CD4-positive, CD25-positive, alpha-beta regulatory T cell (primary cell): ENCODE data around the gene PDZD2. TPM values are rescaled to one million over a fixed set of nuclear protein-coding genes. Genes with fewer than 3 reads are reported as not detected.
A peak's percentile ranks its signal among the peaks of the same experiment; 100 is the strongest.

Source experiments
- ATAC-seq, 2 donors: fragments of 150-1000 bp; cut with Tn5 transposase; one replicate each; pipeline ENCODE4 v1.10.0; 2021; ENCODE audit warnings: low read depth in 2 of 2, moderate number of reproducible peaks in 2 of 2, moderate library complexity in 1 of 2
- DNase-seq, 3 donors: peaks; one replicate each; pipeline versions ENCODE4 v3.0.0 to v3.0.0-alpha.2; 2012 to 2022; ENCODE audit warnings: mixed read lengths in 1 of 3
- H3K27ac ChIP-seq: one replicate; pipeline ENCODE4 v1.7.0; 2013; ENCODE audit warnings: mild to moderate bottlenecking, low read length; ENCODE audit not compliant: insufficient read depth, poor library complexity, severe bottlenecking
- H3K27me3 ChIP-seq: one replicate; pipeline ENCODE4 v1.7.0; 2013; ENCODE audit warnings: low read length; ENCODE audit not compliant: control insufficient read depth, insufficient read depth
- H3K36me3 ChIP-seq: one replicate; pipeline ENCODE4 v1.7.0; 2013; ENCODE audit warnings: mild to moderate bottlenecking, low read length, moderate library complexity; ENCODE audit not compliant: control insufficient read depth, insufficient read depth
- H3K4me1 ChIP-seq: 2 replicates; pipeline ENCODE4 v1.7.0; 2013; ENCODE audit warnings: mild to moderate bottlenecking, low read length; ENCODE audit not compliant: insufficient read depth, control insufficient read depth, poor library complexity, severe bottlenecking
- H3K4me3 ChIP-seq: one replicate; pipeline ENCODE4 v1.7.0; 2013; ENCODE audit warnings: low read depth, mild to moderate bottlenecking, low read length, moderate library complexity
- H3K9me3 ChIP-seq, 2 experiments: 1 replicate in 1 of 2; 2 replicates in 1 of 2; pipeline ENCODE4 v1.7.0; 2013; ENCODE audit warnings: low read length in 2 of 2, mild to moderate bottlenecking in 1 of 2, moderate library complexity in 1 of 2; ENCODE audit not compliant: control insufficient read depth in 2 of 2
- H3K27ac Mint-ChIP-seq, 3 donors: one replicate each; pipeline ENCODE4 v1.8.0; 2020 to 2022; ENCODE audit warnings: mild to moderate bottlenecking in 3 of 3, mixed read lengths in 3 of 3, moderate library complexity in 2 of 3
- H3K27me3 Mint-ChIP-seq: one replicate; pipeline ENCODE4 v1.8.0; 2022; ENCODE audit warnings: mild to moderate bottlenecking, mixed read lengths
- H3K36me3 Mint-ChIP-seq: one replicate; pipeline ENCODE4 v1.8.0; 2020; ENCODE audit warnings: mixed read lengths
- H3K4me1 Mint-ChIP-seq, 4 donors: one replicate each; pipeline ENCODE4 v1.8.0; 2020 to 2022; ENCODE audit warnings: mixed read lengths in 4 of 4, mild to moderate bottlenecking in 1 of 4
- H3K4me3 Mint-ChIP-seq, 4 donors: one replicate each; pipeline ENCODE4 v1.8.0; 2020 to 2022; ENCODE audit warnings: mild to moderate bottlenecking in 4 of 4, mixed read lengths in 4 of 4, moderate library complexity in 3 of 4
- H3K9me3 Mint-ChIP-seq, 7 donors: one replicate each; pipeline ENCODE4 v1.8.0; 2020 to 2022; ENCODE audit warnings: mixed read lengths in 7 of 7, mild to moderate bottlenecking in 3 of 7, moderate library complexity in 2 of 7
- polyA plus RNA-seq, 4 donors: library from polyadenylated mRNA; unstranded; fragments of 300-500 nt; fragmentation: Illumina TruSeq; gene quantifications; one replicate each; pipeline ENCODE4 v1.2.3, GENCODE V29; 2021
- total RNA-seq: library from RNA; stranded (reverse); gene quantifications from one replicate; pipeline ENCODE4 v1.2.3, GENCODE V29; 2022

Gene PDZD2
- total and polyA plus RNA-seq, 5 donors from 2014 or later = 0.06 to 1.3 (median 0.25) TPM

DNA sequence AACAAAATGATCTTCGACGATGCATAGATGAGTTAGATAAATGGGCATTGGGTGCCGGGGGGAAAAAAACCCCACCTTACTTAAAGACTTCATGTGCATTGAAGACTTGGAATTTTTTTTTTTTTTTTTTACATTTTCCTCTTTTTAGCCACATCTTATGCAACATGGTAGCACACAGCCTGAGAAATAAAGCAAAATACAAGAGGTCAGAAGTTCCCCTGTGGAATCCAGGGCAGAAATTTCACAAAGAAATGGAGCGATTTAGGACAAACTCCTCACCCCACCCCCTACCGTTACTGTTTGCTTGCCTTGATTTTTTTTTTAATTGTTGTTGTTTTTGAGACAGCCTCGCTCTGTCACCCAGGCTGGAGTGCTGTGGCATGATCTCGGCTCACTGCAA, 382.0 kb downstream of the PDZD2 start:
- no peak for ATAC-seq

DNA sequence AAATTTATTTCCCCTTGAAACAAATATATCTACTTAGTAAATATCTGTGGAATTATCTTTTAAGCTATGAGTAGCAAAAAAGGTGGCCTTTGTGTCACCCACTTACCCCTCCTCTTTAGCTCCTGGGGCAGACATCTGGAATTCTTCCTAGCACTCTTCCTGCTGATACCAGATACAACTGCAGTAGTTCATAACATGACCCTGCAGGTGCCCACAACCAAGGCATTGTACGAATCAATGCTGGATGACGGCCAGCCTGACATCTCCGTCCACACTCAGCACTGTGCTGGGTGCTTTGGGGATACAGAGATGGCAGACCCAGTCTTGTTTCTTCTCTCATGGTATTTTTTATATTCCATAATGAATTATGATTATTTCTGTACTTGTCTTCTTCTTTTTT, 382.8 kb downstream of the PDZD2 start:
- Mint-ChIP-seq H3K36me3 (no peaks in the 10 kb centered on the region), H3K9me3 (no peaks in the 10 kb centered on the region), H3K27ac (peak overlapping the region in 2 of 3 donors; percentile 44 to 58), H3K4me3 (no peak overlapping the region), H3K4me1 (peaks cover 0 to 20% (median 7%) of the 10 kb centered on the region in 4 donors), H3K27me3 (peaks cover 21% of the 10 kb centered on the region)
- H3K36me3 ChIP-seq = no peaks in the 10 kb centered on the region
- H3K9me3 ChIP-seq = no peaks in the 10 kb centered on the region
- H3K27me3 ChIP-seq = no peaks in the 10 kb centered on the region
- no peak overlapping the region for H3K27ac ChIP-seq
- H3K4me1 ChIP-seq = no peaks in the 10 kb centered on the region
- ATAC-seq = no peak
- DNase-seq = no peak
- H3K4me3 ChIP-seq = no peak overlapping the region

More for the DNA sequence above, 382.0 kb downstream of the PDZD2 start:
- no peak for DNase-seq
- no peaks in the 10 kb centered on the region for H3K4me1 ChIP-seq
- H3K27me3 Mint-ChIP-seq = peaks cover 27% of the 10 kb centered on the region
- H3K9me3 Mint-ChIP-seq = no peaks in the 10 kb centered on the region
- H3K27ac Mint-ChIP-seq = peak overlapping the region in 1 of 3 donors; percentile 83
- H3K36me3 ChIP-seq = no peaks in the 10 kb centered on the region
- H3K9me3 ChIP-seq = no peaks in the 10 kb centered on the region
- H3K27me3 ChIP-seq = no peaks in the 10 kb centered on the region
- no peak overlapping the region for H3K4me3 ChIP-seq
- peaks cover 0 to 20% (median 7%) of the 10 kb centered on the region in 4 donors for H3K4me1 Mint-ChIP-seq
- H3K27ac ChIP-seq = no peak overlapping the region
- H3K36me3 Mint-ChIP-seq = no peaks in the 10 kb centered on the region
- H3K4me3 Mint-ChIP-seq = peak overlapping the region in 3 of 4 donors; percentile 61 to 80 (median 73)

DNA sequence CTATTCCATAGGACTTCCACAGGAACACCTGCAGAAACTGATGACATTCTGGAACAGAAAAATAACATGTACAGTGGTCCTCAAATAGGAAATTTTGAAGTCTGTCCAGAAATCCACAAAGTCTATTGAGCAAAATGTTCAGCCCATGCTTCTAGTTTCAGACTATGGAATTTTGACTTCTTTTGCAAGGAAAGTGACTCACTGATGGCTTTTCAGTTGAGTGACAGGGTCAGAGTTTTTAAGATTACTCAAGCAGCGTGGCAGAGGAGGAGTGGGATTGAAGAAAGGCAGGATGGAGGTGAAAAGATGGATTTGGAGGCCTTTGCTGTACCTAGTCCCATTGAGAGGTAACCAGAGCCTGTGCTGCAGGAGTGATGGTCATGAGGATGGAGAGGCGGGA, 383.7 kb downstream of the PDZD2 start:
- Histone ChIP-seq H3K4me3 (no peak overlapping the region), H3K27ac (no peak overlapping the region), H3K9me3 (no peaks in the 10 kb centered on the region), H3K27me3 (no peaks in the 10 kb centered on the region), H3K36me3 (no peaks in the 10 kb centered on the region), H3K4me1 (no peaks in the 10 kb centered on the region)
- DNase-seq = no peak
- Mint-ChIP-seq H3K4me1 (peaks cover 0 to 17% (median 7%) of the 10 kb centered on the region in 4 donors), H3K27ac (no peak overlapping the region), H3K36me3 (no peaks in the 10 kb centered on the region), H3K9me3 (no peaks in the 10 kb centered on the region), H3K27me3 (peaks cover 21% of the 10 kb centered on the region), H3K4me3 (no peak overlapping the region)
- no peak for ATAC-seq

DNA sequence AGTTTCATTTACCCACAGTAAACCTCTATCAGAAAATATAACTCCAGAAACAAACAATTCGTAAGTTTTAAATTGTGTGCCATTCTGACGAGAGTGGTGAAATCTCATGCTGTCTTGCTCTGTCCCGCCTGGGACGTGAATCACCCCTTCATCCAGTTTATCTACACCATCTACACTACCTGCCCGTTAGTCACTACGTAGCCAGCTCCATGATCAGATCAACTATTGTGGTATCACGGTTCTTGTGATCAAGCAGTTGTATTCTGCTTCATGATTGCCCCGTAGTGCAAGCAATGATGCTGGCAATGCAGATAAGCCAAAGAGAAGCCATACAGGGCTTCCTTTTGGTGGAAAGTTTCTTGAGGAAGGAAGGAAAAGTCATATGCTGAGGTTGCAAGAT, 384.9 kb downstream of the PDZD2 start:
- H3K4me3 ChIP-seq = no peak overlapping the region
- H3K9me3 ChIP-seq = no peaks in the 10 kb centered on the region
- Mint-ChIP-seq H3K36me3 (no peaks in the 10 kb centered on the region), H3K27me3 (peaks cover 21% of the 10 kb centered on the region), H3K4me3 (no peak overlapping the region), H3K27ac (peak overlapping the region in 1 of 3 donors; percentile 29), H3K4me1 (peaks cover 0 to 12% (median 7%) of the 10 kb centered on the region in 4 donors), H3K9me3 (no peaks in the 10 kb centered on the region)
- no peaks in the 10 kb centered on the region for H3K27me3 ChIP-seq
- no peak overlapping the region for H3K27ac ChIP-seq
- H3K36me3 ChIP-seq = no peaks in the 10 kb centered on the region
- DNase-seq = no peak
- ATAC-seq = no peak
- H3K4me1 ChIP-seq = no peaks in the 10 kb centered on the region

DNA sequence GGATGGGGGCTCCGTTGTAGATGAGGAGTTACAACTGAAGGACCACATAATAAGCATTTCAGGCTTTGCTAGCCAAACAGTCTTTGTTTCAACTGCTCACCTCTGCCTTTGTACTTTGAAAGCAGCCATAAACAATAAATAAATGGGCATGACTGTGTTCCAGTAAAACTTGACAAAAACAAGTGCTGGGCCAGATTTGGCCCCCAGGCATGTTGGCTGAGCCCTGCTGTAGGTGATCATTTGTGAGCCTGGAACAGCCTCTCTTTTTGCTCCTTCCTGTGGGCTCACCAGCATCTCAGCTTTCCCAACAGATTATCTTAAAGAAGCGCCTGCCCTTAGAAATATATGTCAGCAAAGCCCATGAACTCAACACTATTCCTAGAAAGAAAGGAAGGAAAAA, 385.8 kb downstream of the PDZD2 start:
- no peaks in the 10 kb centered on the region for H3K36me3 ChIP-seq
- Mint-ChIP-seq H3K27me3 (peaks cover 21% of the 10 kb centered on the region), H3K9me3 (no peaks in the 10 kb centered on the region), H3K4me1 (peaks cover 0 to 9% (median 5%) of the 10 kb centered on the region in 4 donors), H3K36me3 (no peaks in the 10 kb centered on the region), H3K27ac (peak overlapping the region in 1 of 3 donors; percentile 11), H3K4me3 (no peak overlapping the region)
- H3K4me1 ChIP-seq = no peaks in the 10 kb centered on the region
- DNase-seq = no peak
- no peak for ATAC-seq
- no peaks in the 10 kb centered on the region for H3K9me3 ChIP-seq
- no peaks in the 10 kb centered on the region for H3K27me3 ChIP-seq
- H3K27ac ChIP-seq = no peak overlapping the region
- H3K4me3 ChIP-seq = no peak overlapping the region

DNA sequence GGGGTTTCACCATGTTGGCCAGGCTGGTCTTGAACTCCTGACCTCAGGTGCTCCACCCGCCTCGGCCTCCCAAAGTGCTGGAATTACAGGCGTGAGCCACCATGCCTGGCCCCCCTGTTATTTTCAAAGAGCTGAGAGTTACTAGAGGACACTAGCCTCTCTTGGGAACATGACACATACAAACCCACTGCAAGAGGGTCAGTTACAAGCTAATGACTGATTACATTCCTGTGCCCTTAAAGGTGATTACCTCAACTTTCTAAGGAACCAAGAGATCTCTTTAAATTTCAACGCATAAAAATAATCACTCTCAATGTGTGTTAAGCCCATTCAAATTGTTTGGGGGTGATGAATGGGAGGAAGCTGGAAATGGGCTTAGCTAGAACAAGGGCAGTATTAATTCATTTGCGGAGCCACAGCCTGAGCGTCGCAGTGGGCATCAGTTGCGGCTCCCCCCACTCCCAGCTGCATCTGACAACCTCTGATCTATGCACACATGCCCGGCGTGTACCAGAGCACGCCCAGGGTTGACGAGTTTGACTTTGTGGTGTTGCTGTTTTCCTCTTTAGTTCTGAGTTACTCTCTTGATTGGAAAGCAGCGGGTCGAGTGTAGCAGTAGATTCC, 388.3 kb downstream of the PDZD2 start:
- no peaks in the 10 kb centered on the region for H3K36me3 ChIP-seq
- Mint-ChIP-seq H3K36me3 (no peaks in the 10 kb centered on the region), H3K4me3 (no peak overlapping the region)

DNA sequence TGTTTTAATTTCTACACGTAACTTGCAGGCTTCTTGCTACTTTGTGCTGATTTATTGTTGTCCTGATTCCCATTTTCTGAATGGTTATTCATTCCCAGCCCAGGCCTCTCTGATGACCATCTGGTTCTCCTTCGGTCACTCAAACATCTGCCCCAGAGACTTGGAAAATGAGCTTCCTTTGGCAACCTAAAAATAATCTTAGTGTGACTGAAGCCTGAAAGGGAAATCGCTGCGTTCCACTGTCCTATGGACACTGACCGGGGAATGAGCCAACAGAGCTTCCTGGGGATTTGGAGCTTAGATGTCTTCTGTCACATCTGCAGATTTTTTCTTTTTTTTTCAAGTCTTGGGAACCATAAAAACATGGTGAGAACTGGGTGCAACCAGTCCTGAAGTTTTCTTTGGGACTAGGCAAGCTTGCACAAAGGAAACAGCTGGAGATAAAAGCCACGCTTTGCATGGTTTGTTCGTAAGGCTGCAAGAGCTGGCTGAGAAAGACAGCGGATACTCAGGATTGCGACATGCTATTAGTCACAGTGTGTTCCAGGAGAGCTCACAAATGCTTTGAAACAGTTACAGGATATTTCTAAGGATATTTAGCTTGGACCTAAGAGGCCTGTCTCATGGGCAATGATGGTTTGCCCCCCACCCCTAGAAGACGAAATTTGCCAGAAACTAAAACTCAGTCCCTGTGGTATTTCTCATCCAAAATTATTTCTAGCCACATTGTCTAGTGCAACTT, 389.0 kb downstream of the PDZD2 start:
- H3K4me1 Mint-ChIP-seq = peaks cover 0 to 12% (median 4%) of the 10 kb centered on the region in 4 donors
- H3K4me3 Mint-ChIP-seq = no peak overlapping the region
- no peak for ATAC-seq
- Histone ChIP-seq H3K4me3 (no peak overlapping the region), H3K4me1 (peaks cover 2% of the 10 kb centered on the region), H3K9me3 (no peaks in the 10 kb centered on the region), H3K27me3 (no peaks in the 10 kb centered on the region), H3K36me3 (no peaks in the 10 kb centered on the region), H3K27ac (no peak overlapping the region)
- peaks cover 28% of the 10 kb centered on the region for H3K27me3 Mint-ChIP-seq
- no peak overlapping the region for H3K27ac Mint-ChIP-seq
- no peaks in the 10 kb centered on the region for H3K9me3 Mint-ChIP-seq
- no peak for DNase-seq
- no peaks in the 10 kb centered on the region for H3K36me3 Mint-ChIP-seq

More for the DNA sequence above, 388.3 kb downstream of the PDZD2 start:
- DNase-seq (no peak), ATAC-seq (no peak)
- no peaks in the 10 kb centered on the region for H3K4me1 ChIP-seq
- Mint-ChIP-seq H3K9me3 (no peaks in the 10 kb centered on the region), H3K27me3 (peaks cover 28% of the 10 kb centered on the region), H3K27ac (no peak overlapping the region), H3K4me1 (peaks cover 0 to 7% (median 0%) of the 10 kb centered on the region in 4 donors)
- no peak overlapping the region for H3K4me3 ChIP-seq
- H3K27ac ChIP-seq = no peak overlapping the region
- no peaks in the 10 kb centered on the region for H3K9me3 ChIP-seq
- no peaks in the 10 kb centered on the region for H3K27me3 ChIP-seq
